HS-27A (cell line): ENCODE results near the gene HNRNPD.
"Not testable (repeated sequence)": the region's sequence is repeated elsewhere in the genome, so short reads cannot be mapped to it uniquely, and the experiment has no call there.

Experiments
- DNase-seq: peaks from one replicate; pipeline ENCODE4 v3.0.0-alpha.2; 2012; ENCODE audit warnings: low read depth, missing footprints

Gene HNRNPD

DNA sequence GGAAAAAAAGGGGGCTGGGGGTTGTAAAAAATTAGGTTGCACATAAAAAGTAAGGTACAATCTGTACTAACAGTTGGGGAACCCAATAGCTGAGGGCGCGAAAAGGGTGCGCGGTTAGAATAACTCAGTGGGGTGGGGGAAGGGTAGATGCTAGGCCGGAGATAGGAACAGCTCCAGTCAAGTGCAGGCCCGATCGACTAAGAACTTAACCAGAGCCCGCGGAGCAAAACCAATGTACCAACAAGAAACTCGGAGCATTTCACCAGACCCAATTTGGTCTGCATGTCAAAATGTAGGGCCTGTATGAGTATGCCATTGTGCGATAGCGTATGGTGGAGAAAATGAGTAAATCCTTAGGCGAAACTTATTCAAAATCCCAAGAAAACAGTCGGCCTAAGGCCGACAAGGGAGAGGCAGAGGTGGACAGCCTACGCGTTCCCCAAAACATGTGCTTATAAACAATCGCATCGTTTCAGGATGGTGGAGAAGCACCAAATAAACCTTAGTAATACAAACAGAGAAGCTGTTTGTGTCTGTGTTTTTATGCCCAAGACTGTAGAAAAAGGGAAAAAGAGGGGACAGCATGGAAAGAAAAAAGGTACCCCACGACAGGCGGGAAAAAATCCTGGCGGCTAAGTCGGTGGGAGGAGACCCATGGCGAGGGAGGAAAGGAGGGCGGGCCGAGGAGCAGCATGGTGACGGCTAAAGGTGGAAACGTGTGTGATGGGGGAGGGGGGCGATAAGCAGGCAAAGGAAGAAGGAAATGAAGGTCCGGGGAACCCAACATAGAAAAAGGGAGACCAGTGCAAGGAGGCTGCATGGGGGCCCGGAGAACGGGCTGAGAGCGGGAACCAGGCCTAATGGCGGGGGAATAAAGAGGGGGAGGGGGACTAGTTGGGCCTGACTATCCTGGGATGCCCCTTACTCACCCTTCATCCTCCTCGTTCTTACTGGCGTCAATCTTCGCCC lies 990 bp downstream of the HNRNPD start:
- DNase-seq: peak; percentile 66

DNA sequence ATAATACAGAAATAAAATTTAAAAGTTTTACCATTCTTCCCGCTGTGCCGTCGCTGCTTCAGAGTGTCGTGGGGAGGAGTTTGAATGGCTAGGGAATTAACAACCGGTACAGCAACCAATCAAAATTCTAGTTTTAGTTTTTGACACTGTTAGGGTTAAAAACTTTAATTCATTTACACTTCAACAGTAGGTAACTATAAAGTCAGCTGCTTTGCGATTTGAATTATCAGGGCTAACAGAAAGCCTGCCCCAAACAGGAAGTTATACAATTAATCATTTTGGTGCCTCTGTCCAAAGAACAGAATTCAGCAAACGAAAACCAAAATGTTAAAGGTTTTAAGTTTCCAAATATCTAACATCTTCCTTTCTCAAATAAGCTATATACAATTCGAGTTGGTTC lies 2.3 kb downstream of the HNRNPD start:
- no peak for DNase-seq

DNA sequence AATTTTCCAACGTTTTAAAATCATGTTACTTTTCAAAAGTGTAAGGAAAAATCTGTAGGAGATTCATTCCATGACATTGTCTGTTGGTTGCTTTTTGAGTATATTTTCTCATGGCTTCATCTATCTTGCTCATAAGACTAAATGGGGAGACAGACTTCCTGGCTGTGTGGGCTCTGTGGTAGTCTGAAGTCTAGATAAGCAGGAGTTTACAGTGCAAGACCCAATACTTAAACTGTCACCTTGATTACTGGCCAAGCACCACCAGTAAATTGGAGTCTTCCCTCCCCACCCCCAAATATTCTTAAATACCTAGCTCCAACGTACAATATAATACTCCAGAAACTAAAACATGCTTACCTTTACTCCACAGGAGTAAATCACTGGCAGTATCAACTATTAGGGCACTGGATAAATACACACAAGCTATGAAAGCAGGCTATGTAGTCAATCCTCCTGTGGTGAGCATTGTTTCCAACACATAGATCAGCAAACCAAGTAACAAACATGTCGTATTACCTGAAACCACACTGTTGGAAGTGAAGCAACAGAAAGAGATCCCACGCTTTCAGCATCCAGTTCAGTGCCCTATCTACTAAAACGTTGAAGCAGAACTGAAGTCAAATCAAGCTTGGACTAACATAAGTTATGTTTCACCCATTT lies 6.2 kb downstream of the HNRNPD start:
- no peak for DNase-seq

DNA sequence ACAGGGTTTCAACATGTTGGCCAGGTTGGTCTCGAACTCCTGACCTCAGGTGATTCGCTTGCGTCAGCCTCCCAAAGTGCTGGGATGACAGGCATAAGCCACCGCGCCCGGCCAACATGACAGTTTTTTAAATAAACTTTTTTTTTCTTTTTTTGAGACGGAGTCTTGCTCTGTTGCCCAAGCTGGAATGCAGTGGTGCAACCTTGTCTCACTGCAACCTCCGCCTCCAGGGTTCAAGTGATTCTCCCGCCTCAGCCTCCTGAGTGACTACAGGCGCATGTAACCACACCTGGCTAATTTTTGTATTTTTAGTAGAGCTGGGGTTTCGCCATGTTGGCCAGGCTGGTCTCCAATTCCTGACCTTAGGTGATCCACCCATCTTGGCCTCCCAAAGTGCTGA lies 7.4 kb downstream of the HNRNPD start:
- DNase-seq: not testable (repeated sequence)

DNA sequence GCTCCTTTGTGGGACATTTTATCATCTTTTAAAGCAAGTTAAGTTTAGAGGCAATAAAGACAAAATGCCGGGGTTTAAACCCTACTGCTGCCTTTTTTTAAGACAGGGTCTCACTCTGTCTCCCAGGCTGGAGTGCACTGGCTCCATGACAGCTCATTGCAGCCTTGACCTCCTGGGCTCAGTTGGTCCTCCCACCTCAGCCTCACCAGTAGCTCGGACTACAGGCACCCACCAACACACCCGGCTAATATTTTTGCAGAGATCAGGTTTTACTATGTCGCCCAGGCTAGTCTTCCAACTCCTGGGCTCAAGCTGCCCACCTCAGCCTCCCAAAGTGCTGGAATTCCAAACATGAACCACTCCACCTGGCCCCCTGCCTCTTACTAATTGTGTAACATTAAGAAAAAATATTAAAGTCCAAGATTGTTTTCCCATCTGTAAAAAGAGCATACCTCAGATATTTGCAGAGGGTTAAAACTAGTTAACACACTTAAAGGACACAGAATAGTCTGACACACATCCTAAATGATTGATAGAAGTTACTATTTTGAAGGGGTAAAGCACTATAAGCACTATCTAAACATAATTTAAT lies 9.8 kb downstream of the HNRNPD start:
- DNase-seq: no peak

DNA sequence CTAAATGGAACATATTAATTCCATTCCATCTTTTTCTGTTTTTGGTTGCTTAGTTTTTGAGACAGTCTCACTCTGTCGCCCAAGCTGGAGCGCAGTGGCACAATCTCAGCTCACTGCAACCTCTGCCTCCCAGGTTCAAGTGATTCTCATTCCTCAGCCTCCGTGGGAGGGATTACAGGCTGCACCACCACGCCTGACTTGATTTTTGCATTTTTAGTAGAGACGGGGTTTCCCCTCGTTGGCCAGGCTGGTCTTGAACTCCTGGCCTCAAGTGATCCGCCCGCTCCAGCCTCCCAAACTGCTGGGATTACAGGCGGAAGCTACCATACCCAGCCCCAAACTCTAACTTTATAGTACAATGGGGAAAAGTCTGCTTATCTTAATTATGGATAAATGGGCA lies 11.2 kb downstream of the HNRNPD start:
- DNase-seq: no peak

DNA sequence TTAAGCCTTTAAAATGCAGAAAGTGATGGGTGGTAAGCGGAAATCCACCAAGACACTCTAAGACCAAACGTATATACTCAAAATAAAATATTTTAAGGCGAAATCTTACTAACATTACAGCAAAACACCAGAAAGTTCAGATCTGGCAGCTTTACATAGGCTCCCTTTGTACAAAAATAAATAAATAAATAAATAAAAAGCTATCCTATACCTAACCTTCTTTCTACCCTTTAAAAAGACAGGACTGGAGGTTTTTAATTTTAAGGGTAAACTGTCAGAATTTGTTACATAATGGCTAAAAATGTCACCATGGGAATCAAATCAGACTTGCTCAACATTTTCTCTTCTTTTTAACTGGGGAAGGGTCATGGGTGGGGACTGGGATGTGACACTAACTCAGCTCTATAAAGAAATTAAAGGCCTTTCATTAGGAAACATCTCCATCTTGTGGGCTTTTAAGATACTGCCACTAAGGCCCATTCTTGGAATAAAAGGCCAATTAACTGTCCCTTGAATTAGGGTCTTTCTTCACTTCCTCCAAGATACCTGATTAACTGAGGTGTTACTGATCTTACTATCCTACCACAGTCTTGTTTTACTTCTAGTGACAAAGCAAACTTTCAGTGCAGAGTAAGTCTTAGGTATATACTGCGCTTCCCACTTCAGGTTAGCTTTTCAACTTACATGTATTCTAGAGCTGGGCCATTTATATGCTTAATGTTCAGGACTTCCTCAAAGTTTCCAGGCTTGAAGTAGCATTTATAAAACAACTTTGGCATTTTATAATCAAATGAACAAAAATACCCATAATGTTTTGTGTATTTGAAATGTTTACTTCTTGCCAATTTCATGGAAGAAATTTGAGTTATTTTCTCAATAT lies 13.3 kb downstream of the HNRNPD start:
- DNase-seq: no peak

DNA sequence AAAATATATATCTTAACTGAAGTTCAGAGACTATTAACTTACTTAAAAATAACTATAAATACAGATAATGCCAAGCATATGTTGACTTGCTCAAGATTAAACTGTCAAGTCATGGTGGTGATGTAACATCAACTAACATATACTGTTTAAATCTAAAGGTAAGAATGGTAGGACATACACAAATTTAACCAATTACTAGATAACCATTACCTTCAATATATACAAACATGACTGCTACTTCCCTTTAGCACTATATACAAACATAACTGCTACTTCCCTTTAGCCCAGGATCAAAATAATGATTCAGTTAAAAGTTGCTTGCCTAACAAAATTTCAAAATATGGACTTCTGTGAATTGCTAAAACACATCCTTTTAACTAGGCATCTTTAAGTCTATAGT lies 14.9 kb downstream of the HNRNPD start:
- no peak for DNase-seq

DNA sequence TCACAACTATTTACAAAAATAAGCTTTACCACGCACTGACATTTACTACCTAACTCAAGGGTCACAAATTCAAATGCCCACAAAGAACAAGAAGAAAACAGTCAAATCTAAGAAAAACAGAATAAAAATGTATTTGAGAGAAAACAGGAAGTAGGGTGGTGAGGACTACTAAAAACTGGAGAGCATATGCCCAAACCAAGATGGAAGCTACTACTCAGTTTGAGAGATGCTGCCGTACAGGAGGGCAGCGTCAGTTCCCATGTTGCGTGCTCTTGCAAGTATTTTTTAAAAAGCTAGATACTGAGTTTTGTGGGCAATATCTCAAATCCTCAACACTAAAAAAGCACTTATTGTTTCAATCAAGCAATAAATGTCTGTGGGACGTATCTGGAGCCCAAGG lies 16.2 kb downstream of the HNRNPD start:
- DNase-seq: no peak

DNA sequence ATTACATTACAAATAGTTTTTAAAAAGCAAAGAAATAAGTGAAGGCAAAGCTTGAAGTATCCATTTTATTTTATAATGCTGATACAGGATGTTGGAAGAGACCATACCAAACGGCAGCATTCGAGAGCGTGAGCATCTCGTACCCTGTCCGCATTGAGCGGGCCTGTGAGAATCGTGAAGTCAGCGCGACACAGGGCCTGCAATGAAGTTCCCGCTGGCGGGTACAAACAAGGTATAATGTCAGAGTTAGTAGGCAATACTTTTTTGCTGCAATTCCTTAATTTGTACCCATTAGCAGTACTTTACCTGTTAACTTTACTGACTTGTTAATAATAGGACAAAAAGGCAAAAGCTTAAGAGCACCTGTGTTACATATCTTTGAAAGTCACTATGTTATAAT lies 19.0 kb downstream of the HNRNPD start:
- no peak for DNase-seq

DNA sequence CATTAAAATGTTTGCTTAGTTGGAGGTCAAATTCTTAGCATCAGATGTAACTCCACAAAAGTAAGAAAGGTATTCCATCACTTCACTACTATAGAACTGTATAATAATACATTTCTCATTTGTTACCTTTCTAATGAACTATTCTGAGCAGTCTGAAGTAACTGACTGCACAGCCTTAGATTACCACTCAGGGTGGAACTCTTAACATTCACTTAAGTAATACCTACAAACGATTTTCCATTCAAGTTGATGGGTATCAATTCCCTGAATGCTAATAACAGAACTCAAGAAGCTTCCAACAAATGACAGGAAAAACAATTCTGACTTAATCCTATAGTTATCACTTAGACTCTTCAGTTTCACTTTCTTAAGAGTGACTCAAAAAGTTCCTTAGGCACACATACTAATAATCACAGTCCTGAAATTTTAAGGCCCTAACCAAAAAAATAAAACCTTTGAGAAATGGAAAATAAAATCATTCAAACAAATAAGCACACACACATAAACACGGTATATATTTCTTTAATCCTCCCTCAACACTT lies 20.9 kb downstream of the HNRNPD start:
- no peak for DNase-seq

DNA sequence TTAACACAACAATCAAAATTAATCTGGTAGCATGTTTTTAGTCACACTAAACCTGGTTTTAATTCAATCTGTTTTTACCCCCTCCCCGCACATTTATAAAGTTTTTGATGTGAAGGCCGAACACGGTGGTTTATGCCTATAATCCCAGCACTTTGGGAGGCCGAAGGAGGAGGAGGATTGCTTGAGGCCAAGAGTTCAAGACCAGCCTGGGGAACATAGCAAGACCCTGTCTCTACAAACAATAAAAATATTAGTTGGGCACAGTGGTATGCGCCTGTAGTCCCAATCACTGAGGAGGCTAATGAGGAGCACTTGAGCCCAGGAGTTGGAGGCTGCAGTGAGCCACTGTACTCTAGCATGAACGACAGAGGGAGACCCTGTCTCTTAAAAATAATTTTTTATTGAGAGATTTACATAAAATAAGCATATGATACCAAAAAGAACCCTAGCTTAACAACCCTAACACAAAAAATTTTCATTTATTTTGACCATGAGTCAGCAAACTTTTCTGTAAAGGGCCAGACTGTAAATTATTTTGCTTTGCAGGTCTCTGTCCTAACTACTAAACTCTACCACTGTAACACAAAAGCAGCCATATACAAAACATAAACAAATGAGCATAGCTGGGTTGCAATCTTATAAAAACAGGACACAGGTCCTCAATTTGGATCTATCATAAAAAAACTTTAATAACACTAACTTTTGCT lies 21.5 kb downstream of the HNRNPD start:
- DNase-seq: no peak

DNA sequence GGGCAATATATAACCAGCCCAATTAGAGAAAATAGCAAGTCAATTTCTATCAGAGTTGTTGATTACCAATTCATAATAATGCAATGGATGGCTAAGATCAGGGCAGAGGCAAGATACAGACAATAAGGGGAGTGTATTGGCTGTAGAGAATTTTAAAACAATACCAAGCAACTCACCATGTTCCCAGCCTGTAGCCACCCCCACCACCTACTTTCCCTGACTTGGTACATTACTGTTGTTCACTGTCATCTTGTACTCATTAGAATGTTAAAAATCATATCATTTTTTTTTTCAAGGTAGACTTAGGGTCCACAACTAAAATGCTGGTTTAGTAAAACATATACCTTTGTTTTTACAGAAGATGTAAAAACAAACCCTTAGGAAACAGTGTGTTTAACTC lies 27.7 kb downstream of the HNRNPD start:
- DNase-seq: no peak

DNA sequence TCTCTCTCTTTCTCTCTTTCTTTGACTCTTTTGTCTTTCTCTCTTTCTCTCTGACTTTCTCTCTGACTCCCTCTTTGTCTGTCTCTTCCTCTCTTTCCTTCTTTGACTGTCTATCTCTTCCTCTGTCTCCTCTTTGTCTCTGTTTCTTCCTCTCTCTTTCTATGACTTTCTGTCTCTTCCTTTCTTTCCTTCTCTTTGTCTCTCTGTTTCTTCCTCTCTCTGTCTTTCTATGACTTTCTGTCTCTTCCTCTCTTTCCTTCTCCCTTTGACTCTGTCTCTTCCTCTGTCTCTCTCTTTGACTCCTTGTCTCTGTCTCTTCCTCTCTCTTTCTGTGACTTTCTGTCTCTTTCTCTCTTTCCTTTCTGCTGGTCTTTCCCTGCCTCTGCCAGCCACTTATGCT lies 38.7 kb downstream of the HNRNPD start:
- no peak for DNase-seq

DNA sequence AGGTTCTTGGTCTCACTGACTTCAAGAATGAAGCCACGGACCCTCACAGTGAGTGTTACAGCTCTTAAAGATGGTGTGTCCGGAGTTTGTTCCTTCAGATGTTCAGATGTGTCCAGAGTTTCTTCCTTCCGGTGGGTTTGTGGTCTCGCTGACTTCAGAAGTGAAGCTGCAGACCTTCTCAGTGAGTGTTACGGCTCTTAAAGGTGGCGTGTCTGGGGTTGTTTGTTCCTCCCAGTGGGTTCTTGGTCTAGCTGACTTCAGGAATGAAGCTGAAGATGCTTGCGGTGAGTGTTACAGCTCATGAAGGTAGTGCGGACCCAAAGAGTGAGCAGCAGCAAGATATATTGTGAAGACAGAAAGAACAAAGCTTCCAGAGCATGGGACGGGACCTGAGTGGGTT lies 40.1 kb downstream of the HNRNPD start:
- not testable (repeated sequence) for DNase-seq

DNA sequence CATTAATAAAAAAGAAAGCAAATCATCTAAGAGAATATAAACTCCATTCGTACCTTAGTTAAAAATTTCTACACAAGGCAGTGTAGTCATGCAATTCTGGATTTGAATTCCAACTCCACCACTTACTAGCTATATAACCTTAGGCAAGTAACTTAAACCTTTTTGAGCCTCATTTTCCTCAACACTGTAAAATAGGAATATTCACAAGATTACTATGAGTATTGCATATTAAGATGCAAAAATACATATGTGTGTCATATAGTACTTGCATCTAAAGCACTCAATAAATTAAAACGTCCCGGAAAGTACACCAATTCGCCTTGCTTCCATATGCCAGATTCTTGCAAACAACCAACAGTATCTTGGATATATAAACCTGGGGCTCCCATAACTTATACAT lies 42.0 kb downstream of the HNRNPD start:
- DNase-seq: no peak

DNA sequence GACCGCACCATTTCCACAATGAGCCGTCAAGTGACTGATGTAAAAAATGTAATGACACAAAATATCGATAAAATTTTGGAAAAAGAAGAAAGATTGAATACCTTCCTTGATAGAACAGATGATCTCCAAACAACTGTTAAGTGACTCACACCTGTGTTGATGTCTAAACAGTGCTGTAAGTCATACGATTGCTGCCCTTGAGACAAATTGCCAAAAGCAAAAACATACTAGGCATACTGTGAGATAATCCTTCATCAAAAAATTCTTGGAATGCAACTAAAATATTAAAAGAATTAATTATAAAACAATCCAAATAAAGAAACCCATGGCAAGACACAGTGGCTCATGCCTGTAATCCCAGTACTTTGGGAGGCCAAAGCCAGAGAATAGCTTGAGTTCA lies 53.4 kb downstream of the HNRNPD start:
- DNase-seq: no peak

DNA sequence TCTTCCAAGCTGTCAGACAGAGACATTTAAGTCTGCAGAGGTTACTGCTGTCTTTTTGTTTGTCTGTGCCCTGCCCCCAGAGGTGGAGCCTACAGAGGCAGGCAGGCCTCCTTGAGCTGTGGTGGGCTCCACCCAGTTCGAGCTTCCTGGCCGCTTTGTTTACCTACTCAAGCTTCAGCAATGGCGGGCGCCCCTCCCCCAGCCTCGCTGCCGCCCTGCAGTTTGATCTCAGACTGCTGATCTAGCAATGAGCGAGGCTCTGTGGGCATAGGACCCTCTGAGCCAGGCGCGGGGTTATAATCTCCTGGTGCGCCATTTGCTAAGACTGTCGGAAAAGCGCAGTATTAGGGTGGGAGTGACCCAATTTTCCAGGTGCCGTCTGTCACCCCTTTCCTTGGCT lies 70.7 kb downstream of the HNRNPD start:
- DNase-seq: not testable (repeated sequence)
